ENCODE results near the gene HCRT.
"Not testable (repeated sequence)": the region's sequence is repeated elsewhere in the genome, so short reads cannot be mapped to it uniquely, and the experiment has no call there.

HCRT gene

GRCh38 chr17:42179335-42179734, 5.9 kb downstream of the HCRT start:
- DNase-seq: no peak

GRCh38 chr17:42178817-42179216, 6.4 kb downstream of the HCRT start:
- no peak for DNase-seq

- DNase-seq: no peak
Observed at GRCh38 chr17:42177684-42178083, 7.6 kb downstream of the HCRT start.

GRCh38 chr17:42174126-42174783, 11.0 kb downstream of the HCRT start:
- DNase-seq: no peak

- no peak for DNase-seq
Observed at GRCh38 chr17:42171831-42172230, 13.4 kb downstream of the HCRT start.

GRCh38 chr17:42169351-42169750, 15.9 kb downstream of the HCRT start:
- no peak for DNase-seq

GRCh38 chr17:42167807-42168206, 17.4 kb downstream of the HCRT start:
- DNase-seq: no peak

- DNase-seq: no peak
Observed at GRCh38 chr17:42166196-42166763, 19.0 kb downstream of the HCRT start.

DNA sequence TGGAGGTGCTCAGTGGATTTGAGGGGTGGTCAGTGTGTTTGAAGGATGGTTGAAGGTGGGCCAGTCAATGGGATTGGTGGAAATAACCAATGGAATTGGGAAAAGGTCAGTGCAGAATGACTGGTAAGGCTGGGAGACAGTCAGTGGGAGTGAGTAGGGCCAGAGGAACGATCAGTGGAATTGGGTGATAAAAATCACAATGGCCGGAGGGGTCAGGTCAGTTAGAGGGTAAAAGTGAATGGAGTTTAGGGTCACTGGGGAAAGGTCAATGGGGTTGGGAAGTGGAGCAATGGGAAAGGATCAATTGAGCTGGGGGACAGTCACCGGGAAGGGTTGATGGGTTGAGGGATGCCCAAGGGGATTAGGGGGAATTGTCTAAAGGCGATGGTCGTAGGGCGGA, 19.5 kb downstream of the HCRT start:
- no peak for DNase-seq

DNA sequence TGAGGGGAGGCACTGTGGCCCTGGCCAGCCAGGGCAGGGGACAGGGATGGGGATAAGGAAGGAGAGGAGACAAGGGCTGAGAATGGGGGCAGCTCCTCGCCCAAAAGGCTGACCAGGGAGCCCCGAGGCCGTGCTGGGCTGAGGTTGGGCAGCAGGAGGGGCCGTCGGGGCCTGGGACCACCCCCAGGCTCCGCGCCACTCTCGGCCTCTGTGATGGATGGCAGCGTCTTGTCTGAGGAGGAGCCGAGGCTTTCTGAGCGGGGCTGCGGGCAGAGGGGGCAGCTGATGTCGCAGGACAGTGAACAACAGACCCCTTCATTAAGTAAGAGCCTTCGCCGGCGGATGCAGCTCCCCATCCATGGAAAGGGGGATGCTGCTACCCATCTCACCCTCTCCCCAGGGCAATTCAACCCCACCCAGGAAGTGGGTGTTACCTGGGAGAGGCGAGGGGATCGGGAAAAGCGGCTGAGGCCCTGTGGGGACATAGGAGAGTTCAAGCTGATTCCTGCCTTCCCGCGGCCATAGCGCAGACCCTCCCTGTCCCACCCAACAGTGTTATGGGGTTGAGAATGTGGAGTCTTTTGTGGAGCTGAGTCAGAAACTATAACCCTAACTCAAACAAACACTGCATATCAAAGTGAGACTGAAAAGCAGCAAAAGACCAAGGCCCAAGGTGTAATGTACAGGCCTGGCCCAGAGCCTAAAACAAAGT, 21.4 kb downstream of the HCRT start:
- no peak for DNase-seq

GRCh38 chr17:42163113-42163512, 22.1 kb downstream of the HCRT start:
- DNase-seq: no peak

DNA sequence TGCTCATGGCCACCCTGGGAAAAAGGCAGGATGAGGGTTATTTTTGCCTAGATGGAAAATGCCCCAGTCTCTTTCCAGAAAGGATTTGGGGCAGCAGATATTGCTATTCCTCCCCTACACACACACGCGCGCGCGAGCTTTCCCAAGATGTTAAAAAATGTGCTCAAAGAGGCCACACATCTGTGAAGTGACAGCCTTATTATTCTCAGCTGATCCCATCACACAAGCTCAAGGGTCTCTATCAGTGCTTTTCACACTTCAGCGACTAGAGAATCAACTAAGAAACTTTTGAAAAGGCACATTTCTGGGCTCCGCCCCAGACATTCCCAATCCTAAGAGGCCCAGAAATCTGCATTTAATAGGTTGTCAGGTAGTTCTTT, 24.7 kb downstream of the HCRT start:
- DNase-seq: no peak

- no peak for DNase-seq
Observed at GRCh38 chr17:42159796-42160530, 25.3 kb downstream of the HCRT start.

- DNase-seq: no peak
Observed at GRCh38 chr17:42155614-42156045, 29.6 kb downstream of the HCRT start.

DNA sequence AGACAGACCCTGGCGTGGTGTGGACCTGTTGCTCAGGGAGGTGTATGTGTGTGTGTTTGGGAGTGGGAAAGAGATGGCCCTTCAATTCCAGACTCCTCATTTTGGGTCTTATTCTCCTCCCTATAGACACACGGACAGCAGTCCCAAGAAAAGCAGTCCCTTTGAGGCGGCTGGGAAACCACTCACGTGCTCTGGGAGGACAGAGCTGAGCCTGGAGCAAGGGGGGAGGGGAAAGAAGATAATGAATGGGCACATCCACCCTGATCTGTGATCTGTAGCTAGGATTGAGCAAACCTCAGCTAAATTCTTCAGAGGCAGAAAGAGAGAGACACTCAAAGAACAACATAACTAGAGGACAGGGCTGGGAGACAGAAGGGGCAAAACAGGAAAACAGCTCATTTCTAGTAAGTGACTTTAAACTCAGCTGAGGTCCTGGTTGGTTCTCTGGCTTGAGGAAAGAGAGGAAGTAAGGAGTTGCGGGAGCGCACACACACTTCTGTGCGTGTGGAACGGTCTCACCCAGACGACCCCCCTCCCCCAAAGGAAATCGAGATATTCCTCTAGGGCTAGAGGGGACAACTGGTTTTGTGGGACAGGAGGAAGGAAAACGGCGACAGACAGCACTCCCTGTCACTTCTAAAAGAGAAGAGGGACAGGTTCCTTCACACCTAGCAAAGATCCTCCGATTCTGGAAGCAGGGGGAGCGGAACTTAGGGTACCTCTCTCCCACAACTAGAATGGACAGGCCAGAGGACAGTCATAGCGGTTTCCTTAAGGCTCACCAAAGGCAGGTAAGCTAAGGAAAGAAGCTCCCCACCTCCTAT, 31.1 kb downstream of the HCRT start:
- no peak for DNase-seq

DNA sequence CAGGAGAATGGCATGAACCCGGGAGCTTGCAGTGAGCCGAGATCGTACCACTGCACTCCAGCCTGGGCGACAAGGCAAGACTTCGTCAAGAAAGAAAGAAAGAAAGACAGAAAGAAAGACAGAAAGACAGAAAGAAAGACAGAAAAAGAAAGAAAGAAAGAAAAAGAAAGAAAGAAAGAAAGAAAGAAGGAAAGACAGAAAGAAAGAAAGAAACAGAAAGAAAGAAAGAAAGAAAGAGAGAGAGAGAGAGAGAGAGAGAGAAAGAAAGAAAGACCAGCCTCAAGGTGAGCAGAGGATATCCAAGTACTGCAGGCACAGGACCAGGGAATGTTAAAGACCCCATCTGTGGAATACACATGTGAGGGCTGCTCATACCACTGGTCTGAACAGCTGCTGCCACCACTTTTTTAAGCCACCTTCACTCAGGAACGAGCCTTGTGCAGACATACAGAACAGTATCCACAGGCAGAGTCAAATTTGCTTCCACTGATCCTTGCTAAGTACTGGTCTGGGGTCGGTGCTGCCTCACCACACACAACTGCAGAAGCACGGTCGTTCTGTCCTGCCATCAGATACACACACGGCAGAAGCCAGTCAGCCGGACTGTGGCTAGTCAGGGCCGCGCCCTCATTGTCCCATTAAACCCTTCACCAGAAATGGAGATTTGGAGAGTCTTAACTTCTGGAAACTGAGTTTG, 38.2 kb downstream of the HCRT start:
- DNase-seq: no peak

DNA sequence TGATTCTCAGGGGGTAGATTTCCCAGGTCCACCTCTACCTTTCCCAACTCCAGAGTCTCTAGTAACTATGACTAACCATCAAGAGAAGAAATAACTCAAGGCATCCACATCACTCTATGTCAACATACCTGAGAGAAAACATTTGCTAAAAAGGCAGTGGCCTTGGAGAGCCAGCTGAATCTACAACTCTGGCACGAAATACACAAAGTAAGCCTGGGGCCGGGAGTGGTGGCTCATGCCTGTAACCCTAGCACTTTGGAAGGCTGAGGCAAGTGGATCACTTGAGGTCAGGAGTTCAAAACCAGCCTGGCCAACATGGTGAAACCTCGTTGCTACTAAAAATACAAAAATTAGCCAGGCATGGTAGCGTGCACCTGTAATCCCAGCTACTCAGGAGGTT, 42.1 kb downstream of the HCRT start:
- DNase-seq: not testable (repeated sequence)

- DNase-seq: no peak
Observed at GRCh38 chr17:42142371-42142896, 42.8 kb downstream of the HCRT start.

- DNase-seq: no peak
Observed at GRCh38 chr17:42141382-42141781, 43.9 kb downstream of the HCRT start.

- not testable (repeated sequence) for DNase-seq
Observed at GRCh38 chr17:42140690-42141089, 44.6 kb downstream of the HCRT start.

GRCh38 chr17:42138749-42139492, 46.3 kb downstream of the HCRT start:
- DNase-seq: no peak

Data from right hindlimb (tissue), 1 donor.